Activated B cell treated with CpG ODN at 0.5 μM for 24 hours (primary cell): ENCODE data around the gene SPDYA. TPM values are rescaled to one million over a fixed set of nuclear protein-coding genes. Genes with fewer than 3 reads are reported as not detected.

Experiments used
- ATAC-seq: fragments of 200-7000 bp; cut with Tn5 transposase; one replicate; pipeline ENCODE4 v1.10.0; 2021; ENCODE audit warnings: low read depth, mild to moderate bottlenecking, moderate library complexity
- CTCF ChIA-PET: fragments of 350-600 bp; sonication (Branson Sonifier 250); formaldehyde crosslinking; loops from one replicate; lab custom pipeline; 2021; ENCODE audit warnings: antibody characterized with exemption; lab: Charles Lee
- POLR2A ChIA-PET: fragments of 350-600 bp; sonication (Branson Sonifier 250); formaldehyde crosslinking; loops from one replicate; lab custom pipeline; 2021; ENCODE audit warnings: antibody characterized with exemption; lab: Charles Lee
- DNase-seq: peaks from one replicate; pipeline ENCODE4 v3.0.0; 2022
- H3K27ac Mint-ChIP-seq: one replicate; pipeline ENCODE4 v1.8.0; 2020; ENCODE audit warnings: mixed read lengths
- H3K27me3 Mint-ChIP-seq: one replicate; pipeline ENCODE4 v1.8.0; 2021; ENCODE audit warnings: mixed read lengths
- H3K36me3 Mint-ChIP-seq: one replicate; pipeline ENCODE4 v1.8.0; 2021; ENCODE audit warnings: low read depth, mixed read lengths
- H3K4me1 Mint-ChIP-seq: one replicate; pipeline ENCODE4 v1.8.0; 2021; ENCODE audit warnings: mixed read lengths
- H3K4me3 Mint-ChIP-seq: one replicate; pipeline ENCODE4 v1.8.0; 2020; ENCODE audit warnings: mild to moderate bottlenecking, mixed read lengths
- H3K9me3 Mint-ChIP-seq: one replicate; pipeline ENCODE4 v1.8.0; 2020; ENCODE audit warnings: mixed read lengths
- CTCF ChIP-seq: fragments of 200-600 bp; IDR thresholded peaks from one replicate; pipeline ENCODE4 v1.8.0; 2022; ENCODE audit warnings: antibody characterized with exemption, mild to moderate bottlenecking
- intact Hi-C: fragments of 100-400 bp; cut with micrococcal nuclease; formaldehyde crosslinking; loops from one replicate; pipeline ENCODE4 v1.15.1; 2024
- total RNA-seq: library from RNA; stranded (reverse); gene quantifications from 2 replicates; pipeline ENCODE4 v1.2.3, GENCODE V29; 2022

The SPDYA gene
- total RNA-seq, 1 donor from 2014 or later, result 1.6 TPM

- no peak overlapping the region for H3K4me3 Mint-ChIP-seq
- no peaks in the 10 kb centered on the region for H3K27me3 Mint-ChIP-seq
- intact Hi-C loops, result no loop called here
- DNase-seq (no peak), ATAC-seq (no peak)
- H3K4me1 Mint-ChIP-seq, result no peaks in the 10 kb centered on the region
- POLR2A ChIA-PET, result no interaction called here
- CTCF ChIA-PET, result interaction anchor here (1.0 kb wide), 1 partner anchor 208 kb away, joined by 3 read pairs; no protein-coding TSS in a partner anchor
- H3K27ac Mint-ChIP-seq, result no peak overlapping the region
- peaks cover 70% of the 10 kb centered on the region for H3K36me3 Mint-ChIP-seq
- no peaks in the 10 kb centered on the region for H3K9me3 Mint-ChIP-seq
- TF ChIP-seq CTCF, result no peak
Measured at GRCh38 chr2:28801726-28802125, 8.9 kb upstream of the SPDYA start.

GRCh38 chr2:28802975-28803429 is 7.6 kb upstream of the SPDYA start:
- Mint-ChIP-seq H3K27me3 (no peaks in the 10 kb centered on the region), H3K27ac (no peak overlapping the region), H3K4me3 (no peak overlapping the region), H3K36me3 (peaks cover 58% of the 10 kb centered on the region), H3K4me1 (no peaks in the 10 kb centered on the region), H3K9me3 (no peaks in the 10 kb centered on the region)
- no peak for ATAC-seq
- TF ChIP-seq CTCF, result no peak
- ChIA-PET CTCF (interaction anchor here (1.0 kb wide), 1 partner anchor 209 kb away, joined by 3 read pairs; no protein-coding TSS in a partner anchor), POLR2A (no interaction called here)
- intact Hi-C loops, result no loop called here
- DNase-seq, result no peak

- intact Hi-C loops, result loop anchor here (2.0 kb wide), 2 partner anchors 59 to 215 kb away; partner anchors contain the start of gene PPP1CB
- ChIA-PET POLR2A (interaction anchor here (1.8 kb wide), 1 partner anchor 58 kb away, joined by 6 read pairs; the partner anchor contains the start of gene PPP1CB), CTCF (interaction anchor here (1.2 kb wide), 1 partner anchor 11 kb away, joined by 4 read pairs; no protein-coding TSS in a partner anchor)
- peaks cover 7% of the 10 kb centered on the region for H3K36me3 Mint-ChIP-seq
- no peak for TF ChIP-seq CTCF
- DNase-seq (no peak), ATAC-seq (no peak)
- H3K27ac Mint-ChIP-seq, result no peak overlapping the region
- H3K4me3 Mint-ChIP-seq, result peak overlapping the region; percentile 84
- peaks cover 6% of the 10 kb centered on the region for H3K4me1 Mint-ChIP-seq
- no peaks in the 10 kb centered on the region for H3K9me3 Mint-ChIP-seq
- no peaks in the 10 kb centered on the region for H3K27me3 Mint-ChIP-seq
Measured at GRCh38 chr2:28809927-28810326, 707 bp upstream of the SPDYA start.

- no peaks in the 10 kb centered on the region for H3K9me3 Mint-ChIP-seq
- TF ChIP-seq CTCF, result no peak
- H3K27ac Mint-ChIP-seq, result no peak overlapping the region
- peaks cover 4% of the 10 kb centered on the region for H3K4me1 Mint-ChIP-seq
- no peak overlapping the region for H3K4me3 Mint-ChIP-seq
- ATAC-seq (no peak), DNase-seq (no peak)
- CTCF ChIA-PET, result no interaction called here
- intact Hi-C loops, result no loop called here
- no peaks in the 10 kb centered on the region for H3K36me3 Mint-ChIP-seq
- H3K27me3 Mint-ChIP-seq, result no peaks in the 10 kb centered on the region
- POLR2A ChIA-PET, result no interaction called here
Measured at GRCh38 chr2:28818053-28818452, 7.4 kb downstream of the SPDYA start.

- Mint-ChIP-seq H3K9me3 (no peaks in the 10 kb centered on the region), H3K4me1 (peaks cover 4% of the 10 kb centered on the region), H3K36me3 (no peaks in the 10 kb centered on the region), H3K27me3 (no peaks in the 10 kb centered on the region), H3K4me3 (no peak overlapping the region), H3K27ac (no peak overlapping the region)
- no peak for TF ChIP-seq CTCF
- intact Hi-C loops, result loop anchor here (1.0 to 5.0 kb wide), 4 partner anchors 76 to 1101 kb away; no protein-coding TSS in a partner anchor
- peak; percentile 72 for ATAC-seq
- POLR2A ChIA-PET, result no interaction called here
- DNase-seq, result peak; percentile 17
- CTCF ChIA-PET, result interaction anchor here (1.0 to 2.0 kb wide), 6 partner anchors 10 to 378 kb away, joined by 3 to 18 read pairs (median 4); no protein-coding TSS in a partner anchor
Measured at GRCh38 chr2:28821295-28821958, 10.8 kb downstream of the SPDYA start.
